Tibial artery (tissue), 4 donors: ENCODE measurements around the gene NSD1.

Experiments used
- DNase-seq, 2 donors: peaks; one replicate each; pipeline ENCODE4 v3.0.0-alpha.2; 2019
- H3K27ac ChIP-seq, 2 donors: fragments of 200-600 bp; sonication (generic) in 1 of 2; 1 replicate in 1 of 2; 2 replicates in 1 of 2; pipeline ENCODE4 v1.5.1; 2018 to 2019; ENCODE audit warnings: mild to moderate bottlenecking in 1 of 2
- H3K27me3 ChIP-seq, 2 donors: fragments of 200-600 bp; sonication (generic) in 1 of 2; one replicate each; pipeline versions ENCODE4 v1.5.1 to v1.6.0; 2016 to 2019
- H3K36me3 ChIP-seq, 3 donors: fragments of 200-600 bp; sonication (generic) in 2 of 3; one replicate each; pipeline ENCODE4 v1.5.1; 2016 to 2019; ENCODE audit warnings: mild to moderate bottlenecking in 2 of 3
- H3K4me1 ChIP-seq, 4 donors: fragments of 200-600 bp; sonication (generic) in 2 of 4; 1 replicate in 3 of 4; 2 replicates in 1 of 4; pipeline ENCODE4 v1.5.1; 2016 to 2019
- H3K4me3 ChIP-seq, 2 donors: fragments of 200-600 bp; sonication (generic) in 1 of 2; 1 replicate in 1 of 2; 2 replicates in 1 of 2; pipeline ENCODE4 v1.5.1; 2018 to 2019; ENCODE audit warnings: mild to moderate bottlenecking in 2 of 2
- H3K9me3 ChIP-seq, 3 donors: fragments of 200-600 bp; sonication (generic) in 1 of 3; one replicate each; pipeline ENCODE4 v1.5.1; 2016 to 2019
- intact Hi-C: fragments of 100-400 bp; cut with DNase I; formaldehyde crosslinking; loops from one replicate; pipeline ENCODE4 v1.15.0; 2023; ENCODE audit warnings: low total_unique reads
- TF ChIP-seq, protein P1 (sequence below), 2 experiments: fragments of 200-600 bp in 1 of 2; fragments of 450-650 bp in 1 of 2; IDR thresholded peaks; one replicate each; pipeline ENCODE4 v1.5.1; 2017 to 2019; ENCODE audit warnings: antibody characterized with exemption in 2 of 2, mild to moderate bottlenecking in 1 of 2, moderate library complexity in 1 of 2

Gene NSD1

GRCh38 chr5:177117441-177118045 lies 16.0 kb upstream of the NSD1 start:
- no peaks in the 10 kb centered on the region for H3K27me3 ChIP-seq
- peaks cover 0 to 10% (median 2%) of the 10 kb centered on the region in 4 donors for H3K4me1 ChIP-seq
- TF ChIP-seq, protein P1, sequence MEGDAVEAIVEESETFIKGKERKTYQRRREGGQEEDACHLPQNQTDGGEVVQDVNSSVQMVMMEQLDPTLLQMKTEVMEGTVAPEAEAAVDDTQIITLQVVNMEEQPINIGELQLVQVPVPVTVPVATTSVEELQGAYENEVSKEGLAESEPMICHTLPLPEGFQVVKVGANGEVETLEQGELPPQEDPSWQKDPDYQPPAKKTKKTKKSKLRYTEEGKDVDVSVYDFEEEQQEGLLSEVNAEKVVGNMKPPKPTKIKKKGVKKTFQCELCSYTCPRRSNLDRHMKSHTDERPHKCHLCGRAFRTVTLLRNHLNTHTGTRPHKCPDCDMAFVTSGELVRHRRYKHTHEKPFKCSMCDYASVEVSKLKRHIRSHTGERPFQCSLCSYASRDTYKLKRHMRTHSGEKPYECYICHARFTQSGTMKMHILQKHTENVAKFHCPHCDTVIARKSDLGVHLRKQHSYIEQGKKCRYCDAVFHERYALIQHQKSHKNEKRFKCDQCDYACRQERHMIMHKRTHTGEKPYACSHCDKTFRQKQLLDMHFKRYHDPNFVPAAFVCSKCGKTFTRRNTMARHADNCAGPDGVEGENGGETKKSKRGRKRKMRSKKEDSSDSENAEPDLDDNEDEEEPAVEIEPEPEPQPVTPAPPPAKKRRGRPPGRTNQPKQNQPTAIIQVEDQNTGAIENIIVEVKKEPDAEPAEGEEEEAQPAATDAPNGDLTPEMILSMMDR (IDR thresholded peaks at IDR 0.05) = no peak
- no peaks in the 10 kb centered on the region for H3K9me3 ChIP-seq
- intact Hi-C loops = loop anchor here (10.0 kb wide), 1 partner anchor 187 kb away; the partner anchor contains the start of genes PRELID1 and RAB24
- H3K4me3 ChIP-seq = peak overlapping the region in 1 of 2 donors; percentile 53
- H3K36me3 ChIP-seq = no peaks in the 10 kb centered on the region
- H3K27ac ChIP-seq = peak overlapping the region in 1 of 2 donors; percentile 60
- DNase-seq = no peak

- TF ChIP-seq, protein P1 (IDR thresholded peaks at IDR 0.05) = no peak
- H3K36me3 ChIP-seq = no peaks in the 10 kb centered on the region
- intact Hi-C loops = no loop called here
- no peaks in the 10 kb centered on the region for H3K27me3 ChIP-seq
- H3K9me3 ChIP-seq = no peaks in the 10 kb centered on the region
- H3K4me3 ChIP-seq = no peak overlapping the region
- DNase-seq = no peak
- no peak overlapping the region for H3K27ac ChIP-seq
- no peaks in the 10 kb centered on the region for H3K4me1 ChIP-seq
These were observed 11.0 kb upstream of the NSD1 start for GRCh38 chr5:177122566-177122965.

DNA sequence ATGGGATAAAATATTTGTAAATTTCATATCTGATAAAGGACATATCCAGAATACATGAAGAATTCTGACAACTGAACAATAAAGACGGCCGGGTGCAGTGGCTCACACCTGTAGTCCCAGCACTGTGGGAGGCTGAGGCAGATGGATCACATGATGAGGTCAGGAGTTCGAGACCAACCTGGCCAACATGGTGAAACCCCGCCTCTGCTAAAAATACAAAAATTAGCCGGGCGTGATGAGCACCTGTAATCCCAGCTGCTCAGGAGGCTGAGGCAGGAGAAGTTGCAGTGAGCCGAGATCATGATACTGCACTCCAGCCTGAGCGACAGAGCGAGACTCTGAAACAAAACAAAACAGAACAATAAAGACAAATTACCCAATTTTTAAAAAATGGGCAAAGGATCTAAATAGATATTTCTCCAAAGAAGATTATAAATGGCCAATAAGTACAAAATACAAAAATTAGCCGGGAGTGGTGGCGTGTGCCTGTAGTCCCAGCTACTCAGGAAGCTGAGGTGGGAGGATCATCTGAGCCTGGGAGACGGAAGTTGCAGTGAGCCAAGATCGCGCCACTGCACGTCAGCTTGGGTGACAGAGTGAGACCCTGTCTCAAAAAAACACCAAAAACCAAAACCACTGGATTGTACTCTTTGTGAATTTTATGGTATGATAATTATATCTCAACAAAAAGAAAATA lies 9.6 kb upstream of the NSD1 start:
- TF ChIP-seq, protein P1 (IDR thresholded peaks at IDR 0.05) = no peak
- Histone ChIP-seq H3K27me3 (no peaks in the 10 kb centered on the region), H3K4me1 (no peaks in the 10 kb centered on the region), H3K9me3 (no peaks in the 10 kb centered on the region), H3K4me3 (no peak overlapping the region), H3K36me3 (no peaks in the 10 kb centered on the region), H3K27ac (no peak overlapping the region)
- DNase-seq = no peak
- intact Hi-C loops = no loop called here

GRCh38 chr5:177124486-177124991 lies 9.0 kb upstream of the NSD1 start:
- intact Hi-C loops = no loop called here
- DNase-seq = no peak
- Histone ChIP-seq H3K27ac (no peak overlapping the region), H3K4me3 (no peak overlapping the region), H3K36me3 (no peaks in the 10 kb centered on the region), H3K9me3 (no peaks in the 10 kb centered on the region), H3K4me1 (no peaks in the 10 kb centered on the region), H3K27me3 (no peaks in the 10 kb centered on the region)
- TF ChIP-seq, protein P1 (IDR thresholded peaks at IDR 0.05) = no peak

DNA sequence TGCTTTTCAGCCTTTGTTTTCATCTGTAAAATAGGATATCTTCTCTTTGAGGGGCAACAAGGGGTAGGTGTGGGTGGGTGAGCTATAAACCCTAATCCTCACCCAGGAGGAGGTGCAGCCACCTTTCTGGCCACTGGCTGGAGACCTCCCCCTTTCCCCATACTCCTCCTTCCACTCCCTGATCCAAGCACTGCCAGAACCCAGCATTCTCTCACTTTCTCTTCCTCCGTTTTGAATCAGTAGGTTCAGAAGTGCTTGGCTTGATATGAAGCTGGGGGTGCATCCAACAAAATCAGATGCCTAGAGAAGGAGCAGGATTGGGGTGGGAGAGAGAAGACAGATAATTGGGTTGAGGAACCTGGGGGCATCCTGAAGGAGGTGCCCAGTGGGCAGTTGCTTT lies 6.8 kb upstream of the NSD1 start:
- Histone ChIP-seq H3K27ac (no peak overlapping the region), H3K4me3 (no peak overlapping the region), H3K27me3 (no peaks in the 10 kb centered on the region), H3K9me3 (no peaks in the 10 kb centered on the region), H3K36me3 (no peaks in the 10 kb centered on the region), H3K4me1 (no peaks in the 10 kb centered on the region)
- no peak for DNase-seq
- intact Hi-C loops = no loop called here
- TF ChIP-seq, protein P1 (IDR thresholded peaks at IDR 0.05) = no peak
